Left forelimb (tissue), 1 donor: Measurements from ENCODE around the gene COPG1.

ENCODE experiments used
- DNase-seq: peaks from one replicate; pipeline ENCODE4 v3.0.0-alpha.2; 2018; ENCODE audit warnings: low spot score

COPG1 gene

GRCh38 chr3:129314386-129315222, 65.2 kb downstream of the COPG1 start:
- peak; percentile 92 for DNase-seq

- no peak for DNase-seq
Observed at GRCh38 chr3:129315223-129315997, 66.0 kb downstream of the COPG1 start.

- no peak for DNase-seq
Observed at GRCh38 chr3:129315998-129316247, 66.5 kb downstream of the COPG1 start.

GRCh38 chr3:129316248-129317013, 67.0 kb downstream of the COPG1 start:
- peak; percentile 93 for DNase-seq

GRCh38 chr3:129317014-129317771, 67.8 kb downstream of the COPG1 start:
- DNase-seq = no peak

- peak; percentile 60 for DNase-seq
Observed at GRCh38 chr3:129317848-129318247, 68.4 kb downstream of the COPG1 start.

- peak; percentile 26 for DNase-seq
Observed at GRCh38 chr3:129318921-129319320, 69.5 kb downstream of the COPG1 start.

- DNase-seq = no peak
Observed at GRCh38 chr3:129320261-129320660, 70.9 kb downstream of the COPG1 start.

GRCh38 chr3:129320825-129321487, 71.5 kb downstream of the COPG1 start:
- no peak for DNase-seq

GRCh38 chr3:129321887-129322286, 72.5 kb downstream of the COPG1 start:
- DNase-seq = no peak

- DNase-seq = no peak
Observed at GRCh38 chr3:129323651-129324294, 74.4 kb downstream of the COPG1 start.

GRCh38 chr3:129324855-129325254, 75.4 kb downstream of the COPG1 start:
- no peak for DNase-seq

- no peak for DNase-seq
Observed at GRCh38 chr3:129325383-129325782, 76.0 kb downstream of the COPG1 start.

- no peak for DNase-seq
Observed at GRCh38 chr3:129326138-129326537, 76.7 kb downstream of the COPG1 start.

- DNase-seq = no peak
Observed at GRCh38 chr3:129326595-129326994, 77.2 kb downstream of the COPG1 start.
